Measurements from ENCODE around the gene CDK8.

The CDK8 gene

GRCh38 chr13:26370553-26370952 lies 116.6 kb downstream of the CDK8 start (continued):
- no peak for TF ChIP-seq CSRNP3 (CRISPR knock-in tag; IDR thresholded peaks at IDR 0.05)
- no peak for TF ChIP-seq ESRRG (CRISPR knock-in tag; IDR thresholded peaks at IDR 0.05)
- no peak for TF ChIP-seq ZFP30 (CRISPR knock-in tag; IDR thresholded peaks at IDR 0.05)

- no peak for ATAC-seq
- TF ChIP-seq TCF4 (CRISPR knock-in tag; IDR thresholded peaks at IDR 0.05; ENCODE audit: borderline replicate concordance) (no peak), ZNF70 (CRISPR knock-in tag; IDR thresholded peaks at IDR 0.05) (no peak), SNAI2 (CRISPR knock-in tag; IDR thresholded peaks at IDR 0.05) (no peak), ZNF8 (CRISPR knock-in tag; IDR thresholded peaks at IDR 0.05) (no peak), CREB5 (CRISPR knock-in tag; IDR thresholded peaks at IDR 0.05; ENCODE audit: low read depth) (no peak), TSHZ2 (CRISPR knock-in tag; IDR thresholded peaks at IDR 0.05) (no peak), ZFP3 (CRISPR knock-in tag; IDR thresholded peaks at IDR 0.05) (no peak), ZFP30 (CRISPR knock-in tag; IDR thresholded peaks at IDR 0.05) (no peak)
Observed at GRCh38 chr13:26372747-26373146, 118.8 kb downstream of the CDK8 start.

- ATAC-seq = no peak
- TF ChIP-seq TSHZ2 (CRISPR knock-in tag; IDR thresholded peaks at IDR 0.05) (no peak), CSDC2 (CRISPR knock-in tag; IDR thresholded peaks at IDR 0.05) (no peak), TCF4 (CRISPR knock-in tag; IDR thresholded peaks at IDR 0.05; ENCODE audit: borderline replicate concordance) (no peak), BACH2 (CRISPR knock-in tag; IDR thresholded peaks at IDR 0.05; ENCODE audit: borderline replicate concordance) (no peak), CSRNP3 (CRISPR knock-in tag; IDR thresholded peaks at IDR 0.05) (no peak), ZFP3 (CRISPR knock-in tag; IDR thresholded peaks at IDR 0.05) (no peak), ZC3H10 (CRISPR knock-in tag; IDR thresholded peaks at IDR 0.05) (no peak)
Observed at GRCh38 chr13:26376430-26376829, 122.5 kb downstream of the CDK8 start.

GRCh38 chr13:26377038-26377437 lies 123.1 kb downstream of the CDK8 start:
- ATAC-seq = peak; percentile 88
- TF ChIP-seq PPARA (CRISPR knock-in tag; IDR thresholded peaks at IDR 0.05; ENCODE audit: borderline replicate concordance) (no peak), OSR1 (CRISPR knock-in tag; IDR thresholded peaks at IDR 0.05) (no peak)

- no peak for ATAC-seq
- no peak for TF ChIP-seq TSHZ2 (CRISPR knock-in tag; IDR thresholded peaks at IDR 0.05)
- TF ChIP-seq ZC3H10 (CRISPR knock-in tag; IDR thresholded peaks at IDR 0.05) = no peak
- TF ChIP-seq ESRRG (CRISPR knock-in tag; IDR thresholded peaks at IDR 0.05) = no peak
- no peak for TF ChIP-seq PATZ1 (CRISPR knock-in tag; IDR thresholded peaks at IDR 0.05; ENCODE audit: borderline replicate concordance)
- no peak for TF ChIP-seq TOX (CRISPR knock-in tag; IDR thresholded peaks at IDR 0.05; ENCODE audit: borderline replicate concordance)
- no peak for TF ChIP-seq ZFP30 (CRISPR knock-in tag; IDR thresholded peaks at IDR 0.05)
- TF ChIP-seq OSR1 (CRISPR knock-in tag; IDR thresholded peaks at IDR 0.05) = no peak
- TF ChIP-seq PPARA (CRISPR knock-in tag; IDR thresholded peaks at IDR 0.05; ENCODE audit: borderline replicate concordance) = no peak
- no peak for TF ChIP-seq ISL1 (CRISPR knock-in tag; IDR thresholded peaks at IDR 0.05)
- TF ChIP-seq BACH2 (CRISPR knock-in tag; IDR thresholded peaks at IDR 0.05; ENCODE audit: borderline replicate concordance) = no peak
Observed at GRCh38 chr13:26378116-26378515, 124.2 kb downstream of the CDK8 start.

Data from SK-N-SH treated with all-trans-retinoic acid at 6 μM for 48 hours (cell line).